Karpas-422 (cell line): Measurements from ENCODE around the gene SDR42E2. TPM values are rescaled to one million over a fixed set of nuclear protein-coding genes. Genes with fewer than 3 reads are reported as not detected.
A peak's percentile ranks its signal among the peaks of the same experiment; 100 is the strongest.

ENCODE experiments used
- DNase-seq: peaks from one replicate; pipeline ENCODE4 v3.0.0-alpha.2; 2015
- H2AFZ ChIP-seq: fragments of 200-600 bp; sonication (generic); 2 replicates; pipeline ENCODE4 v1.6.1; 2014; ENCODE audit warnings: antibody characterized with exemption, low read length, mixed read lengths
- H3K27ac ChIP-seq: fragments of 200-600 bp; sonication (generic); 2 replicates; pipeline ENCODE4 v1.5.1; 2014; ENCODE audit warnings: mild to moderate bottlenecking, low read length, moderate library complexity
- H3K27me3 ChIP-seq: fragments of 200-600 bp; sonication (generic); 2 replicates; pipeline ENCODE4 v1.6.1; 2014; ENCODE audit warnings: low read length, mixed read lengths
- H3K36me3 ChIP-seq: fragments of 200-600 bp; sonication (generic); 2 replicates; pipeline ENCODE4 v1.6.1; 2014; ENCODE audit warnings: low read length, mixed read lengths; ENCODE audit not compliant: insufficient read depth
- H3K4me1 ChIP-seq: fragments of 200-600 bp; sonication (generic); 2 replicates; pipeline ENCODE4 v1.6.1; 2014; ENCODE audit warnings: mild to moderate bottlenecking, low read length, mixed read lengths
- H3K4me2 ChIP-seq: fragments of 200-600 bp; sonication (generic); 2 replicates; pipeline ENCODE4 v1.6.1; 2014; ENCODE audit warnings: low read length, low read depth, mild to moderate bottlenecking; ENCODE audit not compliant: poor library complexity, severe bottlenecking
- H3K4me3 ChIP-seq: fragments of 200-600 bp; sonication (generic); 2 replicates; pipeline ENCODE4 v1.5.1; 2014; ENCODE audit warnings: mild to moderate bottlenecking, antibody characterized with exemption, low read length, mixed read lengths
- H3K79me2 ChIP-seq: fragments of 200-600 bp; sonication (generic); 2 replicates; pipeline ENCODE4 v1.6.1; 2014; ENCODE audit warnings: mild to moderate bottlenecking, low read length, mixed read lengths
- H3K9ac ChIP-seq: fragments of 200-600 bp; sonication (generic); 2 replicates; pipeline ENCODE4 v1.6.0; 2014; ENCODE audit warnings: low read length
- H3K9me2 ChIP-seq: fragments of 200-600 bp; sonication (generic), shearing (Covaris generic); replicated peaks from 2 replicates; pipeline ENCODE4 v1.6.0; 2014; ENCODE audit warnings: mild to moderate bottlenecking, low read length, moderate library complexity; ENCODE audit not compliant: insufficient read depth
- H3K9me3 ChIP-seq: fragments of 300-700, 200-600 bp; sonication (generic); 2 replicates; pipeline ENCODE4 v1.6.1; 2014; ENCODE audit warnings: low read length, mixed read lengths
- H4K20me1 ChIP-seq: fragments of 200-600 bp; sonication (generic); 2 replicates; pipeline ENCODE4 v1.6.1; 2014; ENCODE audit warnings: mild to moderate bottlenecking, antibody characterized with exemption, low read length, low read depth; ENCODE audit not compliant: insufficient read depth
- total RNA-seq: library from RNA; depleted of rRNA; stranded (reverse); fragments of >200 nt; shearing (Covaris generic); gene quantifications from 2 replicates; pipeline ENCODE4 v1.2.3, GENCODE V29; 2014; ENCODE audit warnings: low replicate concordance; rRNA removed

SDR42E2 gene
- not detected in 2 replicates for total RNA-seq

DNA sequence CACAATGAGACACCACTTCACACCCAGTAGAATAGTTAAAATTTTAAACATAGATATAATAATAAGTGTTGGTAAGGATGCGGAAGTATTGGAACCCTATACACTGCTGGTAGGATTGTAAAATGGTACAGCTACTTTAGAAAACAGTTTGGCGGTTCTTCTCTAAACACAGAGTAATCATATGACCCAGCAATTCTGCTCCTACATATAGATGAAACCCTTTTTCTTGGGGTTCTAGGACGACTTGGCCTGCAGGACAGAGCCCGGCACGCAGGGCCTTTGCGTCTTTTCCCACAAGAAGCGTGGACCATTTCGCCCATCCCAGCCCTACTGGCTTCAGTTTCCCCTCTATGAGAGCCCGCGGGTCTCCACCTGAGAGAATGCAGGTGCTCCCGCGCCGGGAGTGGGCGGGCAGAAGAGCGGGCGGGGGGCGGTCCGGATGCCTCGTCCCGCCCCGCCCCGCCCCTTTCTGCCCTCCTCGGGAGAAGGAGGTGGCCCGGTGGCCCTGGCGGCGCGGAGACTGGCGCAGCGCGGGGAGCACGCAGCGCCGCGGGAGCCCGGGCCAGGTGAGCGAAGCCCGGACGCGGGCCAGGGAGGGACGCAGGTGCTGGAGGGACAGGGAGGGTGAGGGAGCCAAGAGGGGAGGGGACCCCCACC is at the start of gene SDR42E2:
Gene SDR42E2, plus strand, starts transcription at position 508 of the 657 bp plus-strand sequence. CDS start 3,077 bp downstream, outside the sequence.
- no peak within 1 kb of the TSS for H3K9ac ChIP-seq
- no peak within 1 kb of the TSS for H3K4me3 ChIP-seq
- no peak within 1 kb of the TSS for H3K4me2 ChIP-seq

DNA sequence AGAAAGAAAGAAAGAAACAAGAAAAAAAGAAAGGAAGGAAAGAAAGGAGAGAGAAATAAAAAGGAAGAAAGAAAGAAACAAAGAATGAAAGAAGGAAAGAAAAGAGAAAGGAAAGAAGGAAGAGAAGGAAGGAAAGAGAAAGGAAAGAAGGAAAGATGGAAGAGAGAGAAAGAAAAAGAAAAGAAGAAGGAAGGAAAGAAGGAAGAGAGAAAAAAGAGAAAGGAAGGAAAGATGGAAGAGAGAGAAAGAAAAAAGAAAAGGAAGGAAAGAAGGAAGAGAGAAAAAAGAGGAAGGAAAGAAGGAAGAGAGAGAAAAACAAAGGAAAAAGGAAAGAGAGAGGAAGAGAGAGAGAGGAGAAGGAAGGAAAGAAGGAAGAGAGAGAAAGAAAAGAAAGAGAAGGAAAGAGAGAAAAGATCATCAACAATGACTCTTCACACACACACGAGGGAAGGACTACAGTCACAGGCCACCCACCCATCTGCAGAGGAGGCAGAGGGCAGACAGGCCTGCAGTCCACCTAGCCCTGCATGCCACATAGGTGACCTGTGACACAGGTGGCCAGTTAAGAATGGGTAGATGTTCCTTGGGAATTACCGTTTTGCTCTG is 46.1 kb upstream of the SDR42E2 start:
- Histone ChIP-seq H3K36me3 (no peaks in the 10 kb centered on the region), H2AFZ (no peak overlapping the region), H3K79me2 (no peaks in the 10 kb centered on the region), H3K27ac (no peak overlapping the region), H3K4me2 (no peak overlapping the region), H3K9me2 (no peaks in the 10 kb centered on the region), H4K20me1 (no peaks in the 10 kb centered on the region), H3K9ac (no peak overlapping the region), H3K4me3 (no peak overlapping the region), H3K27me3 (no peaks in the 10 kb centered on the region), H3K9me3 (no peaks in the 10 kb centered on the region), H3K4me1 (no peaks in the 10 kb centered on the region)
- no peak for DNase-seq

More for the DNA sequence above, at the start of gene SDR42E2:
- Histone ChIP-seq H3K79me2 (no peaks in the 10 kb centered on the region), H3K27ac (no peak within 1 kb of the TSS), H3K36me3 (no peaks in the 10 kb centered on the region), H3K9me3 (no peaks in the 10 kb centered on the region), H3K27me3 (no peaks in the 10 kb centered on the region), H2AFZ (no peak within 1 kb of the TSS), H3K9me2 (no peaks in the 10 kb centered on the region), H3K4me1 (no peaks in the 10 kb centered on the region), H4K20me1 (no peaks in the 10 kb centered on the region)
- DNase-seq, result no peak

- H3K9me3 ChIP-seq, result no peaks in the 10 kb centered on the region
- H3K79me2 ChIP-seq, result no peaks in the 10 kb centered on the region
- no peak overlapping the region for H3K27ac ChIP-seq
- no peaks in the 10 kb centered on the region for H4K20me1 ChIP-seq
- no peak overlapping the region for H3K4me3 ChIP-seq
- H3K9me2 ChIP-seq, result no peaks in the 10 kb centered on the region
- no peaks in the 10 kb centered on the region for H3K36me3 ChIP-seq
- H3K9ac ChIP-seq, result no peak overlapping the region
- no peak overlapping the region for H2AFZ ChIP-seq
- no peaks in the 10 kb centered on the region for H3K4me1 ChIP-seq
- DNase-seq, result no peak
- no peaks in the 10 kb centered on the region for H3K27me3 ChIP-seq
- H3K4me2 ChIP-seq, result no peak overlapping the region
Measured at GRCh38 chr16:22117609-22118008, 44.7 kb upstream of the SDR42E2 start.

GRCh38 chr16:22120440-22120839 is 41.9 kb upstream of the SDR42E2 start:
- H3K27me3 ChIP-seq, result no peaks in the 10 kb centered on the region
- H3K27ac ChIP-seq, result no peak overlapping the region
- no peak overlapping the region for H3K4me3 ChIP-seq
- no peak overlapping the region for H3K4me2 ChIP-seq
- no peaks in the 10 kb centered on the region for H3K36me3 ChIP-seq
- no peaks in the 10 kb centered on the region for H3K9me3 ChIP-seq
- no peak overlapping the region for H3K9ac ChIP-seq
- no peaks in the 10 kb centered on the region for H3K79me2 ChIP-seq
- H3K9me2 ChIP-seq, result no peaks in the 10 kb centered on the region
- DNase-seq, result peak; percentile 54
- H3K4me1 ChIP-seq, result peaks cover 8% of the 10 kb centered on the region
- H4K20me1 ChIP-seq, result no peaks in the 10 kb centered on the region
- no peak overlapping the region for H2AFZ ChIP-seq

- Histone ChIP-seq H3K4me3 (no peak overlapping the region), H4K20me1 (no peaks in the 10 kb centered on the region), H2AFZ (no peak overlapping the region), H3K9ac (no peak overlapping the region), H3K79me2 (no peaks in the 10 kb centered on the region), H3K27ac (no peak overlapping the region), H3K27me3 (no peaks in the 10 kb centered on the region), H3K9me2 (no peaks in the 10 kb centered on the region), H3K36me3 (no peaks in the 10 kb centered on the region), H3K4me2 (no peak overlapping the region), H3K9me3 (no peaks in the 10 kb centered on the region), H3K4me1 (peaks cover 8% of the 10 kb centered on the region)
- no peak for DNase-seq
Measured at GRCh38 chr16:22122239-22122638, 40.1 kb upstream of the SDR42E2 start.

DNA sequence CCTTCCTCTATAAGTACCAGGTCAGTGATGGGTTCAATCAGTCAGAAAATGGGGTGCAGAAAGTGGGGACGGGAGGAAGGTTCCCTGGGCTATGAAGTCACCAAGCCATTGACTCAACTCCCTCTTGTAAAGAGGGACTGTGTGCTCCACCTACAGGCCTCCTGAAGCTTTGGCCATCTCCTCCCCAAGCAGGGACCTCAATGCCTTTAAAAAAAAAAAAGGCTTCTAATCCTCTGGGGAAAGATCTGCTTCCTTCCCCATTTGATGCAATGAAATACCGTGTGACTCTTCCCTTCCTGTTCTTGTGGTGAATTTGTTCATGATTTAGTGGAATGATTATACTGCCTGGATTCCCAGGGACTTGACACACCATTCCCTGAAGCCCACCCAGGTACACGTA is 39.2 kb upstream of the SDR42E2 start:
- H3K9me2 ChIP-seq, result no peaks in the 10 kb centered on the region
- H2AFZ ChIP-seq, result no peak overlapping the region
- H3K4me1 ChIP-seq, result peaks cover 8% of the 10 kb centered on the region
- H3K27me3 ChIP-seq, result no peaks in the 10 kb centered on the region
- H3K36me3 ChIP-seq, result no peaks in the 10 kb centered on the region
- DNase-seq, result peak; percentile 79
- H4K20me1 ChIP-seq, result no peaks in the 10 kb centered on the region
- H3K27ac ChIP-seq, result no peak overlapping the region
- H3K79me2 ChIP-seq, result no peaks in the 10 kb centered on the region
- H3K4me2 ChIP-seq, result no peak overlapping the region
- no peak overlapping the region for H3K4me3 ChIP-seq
- H3K9me3 ChIP-seq, result no peaks in the 10 kb centered on the region
- no peak overlapping the region for H3K9ac ChIP-seq

- H3K27ac ChIP-seq, result no peak overlapping the region
- H3K9me3 ChIP-seq, result no peaks in the 10 kb centered on the region
- H3K4me2 ChIP-seq, result no peak overlapping the region
- no peaks in the 10 kb centered on the region for H3K9me2 ChIP-seq
- no peak overlapping the region for H3K4me3 ChIP-seq
- H2AFZ ChIP-seq, result no peak overlapping the region
- peaks cover 8% of the 10 kb centered on the region for H3K4me1 ChIP-seq
- H3K27me3 ChIP-seq, result no peaks in the 10 kb centered on the region
- no peaks in the 10 kb centered on the region for H3K79me2 ChIP-seq
- H4K20me1 ChIP-seq, result no peaks in the 10 kb centered on the region
- no peaks in the 10 kb centered on the region for H3K36me3 ChIP-seq
- no peak for DNase-seq
- no peak overlapping the region for H3K9ac ChIP-seq
Measured at GRCh38 chr16:22123759-22124490, 38.4 kb upstream of the SDR42E2 start.

DNA sequence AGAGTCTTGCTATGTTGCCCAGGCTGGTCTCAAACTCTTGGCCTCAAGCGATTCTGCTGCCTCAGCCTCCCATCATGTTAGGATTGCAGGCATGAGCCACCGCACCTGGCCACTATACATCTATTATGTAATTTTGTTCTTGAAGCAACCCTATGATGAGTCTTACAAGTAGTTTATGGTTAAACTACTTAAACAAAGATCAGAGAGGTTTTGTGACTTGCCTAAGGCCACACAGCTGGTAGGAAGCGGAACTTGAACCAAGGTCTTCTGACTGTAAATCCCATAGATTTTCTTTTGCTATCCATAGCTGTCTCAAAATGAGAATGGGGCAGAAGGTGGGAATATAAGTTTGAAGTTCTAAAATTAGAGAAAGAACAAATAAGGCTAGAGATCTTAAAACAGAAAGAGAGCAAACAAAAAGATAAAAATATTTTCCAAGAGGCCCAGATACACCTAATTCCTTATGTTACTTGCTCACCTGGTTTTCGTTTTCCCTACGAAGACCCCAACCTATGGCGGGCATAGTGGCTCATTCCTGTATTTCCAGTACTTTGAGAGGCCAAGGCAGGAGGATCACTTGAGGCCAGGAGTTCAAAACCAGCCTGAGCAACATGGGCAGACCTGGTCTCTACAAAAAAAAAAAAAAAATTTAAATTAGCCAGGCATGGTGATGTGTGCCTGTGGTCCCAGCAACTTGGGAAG is 37.6 kb upstream of the SDR42E2 start:
- Histone ChIP-seq H3K4me3 (no peak overlapping the region), H2AFZ (no peak overlapping the region), H3K9ac (no peak overlapping the region), H3K9me3 (no peaks in the 10 kb centered on the region), H4K20me1 (no peaks in the 10 kb centered on the region), H3K27ac (no peak overlapping the region), H3K4me2 (no peak overlapping the region), H3K9me2 (no peaks in the 10 kb centered on the region), H3K27me3 (no peaks in the 10 kb centered on the region), H3K4me1 (peaks cover 8% of the 10 kb centered on the region), H3K36me3 (no peaks in the 10 kb centered on the region), H3K79me2 (no peaks in the 10 kb centered on the region)
- no peak for DNase-seq
